Adrenal gland (tissue), 12 donors: ENCODE results near the gene AMDHD2. TPM values are rescaled to one million over a fixed set of nuclear protein-coding genes. Genes with fewer than 3 reads are reported as not detected.

Experiments
- DNase-seq, 7 donors: peaks; one replicate each; pipeline ENCODE4 v3.0.0-alpha.2; 2019 to 2020
- H3K27ac ChIP-seq, 5 donors: fragments of 200-600 bp; sonication (generic) in 4 of 5; 1 replicate in 3 of 5; 2 replicates in 2 of 5; pipeline versions ENCODE4 v1.5.1 to v1.8.0; 2016 to 2020; ENCODE audit warnings: mild to moderate bottlenecking in 1 of 5
- H3K27me3 ChIP-seq: fragments of 200-600 bp; 2 replicates; pipeline ENCODE4 v1.8.0; 2021
- H3K36me3 ChIP-seq, 2 donors: fragments of 200-600 bp; replicated peaks in 1 of 2; 1 replicate in 1 of 2; 2 replicates in 1 of 2; pipeline versions ENCODE4 v1.5.1 to v1.8.0; 2018 to 2022
- H3K4me1 ChIP-seq, 2 donors: fragments of 200-600 bp; replicated peaks in 1 of 2; 1 replicate in 1 of 2; 2 replicates in 1 of 2; pipeline versions ENCODE4 v1.5.1 to v1.8.0; 2018 to 2021
- H3K4me3 ChIP-seq, 4 donors: fragments of 200-600 bp; sonication (generic) in 3 of 4; one replicate each; pipeline ENCODE4 v1.5.1; 2016 to 2018
- H3K9me3 ChIP-seq, 3 donors: fragments of 200-600 bp; sonication (generic) in 1 of 3; replicated peaks in 1 of 3; 1 replicate in 2 of 3; 2 replicates in 1 of 3; pipeline versions ENCODE4 v1.5.1 to v1.8.0; 2016 to 2021
- CTCF ChIP-seq, 6 experiments: fragments of 450-650 bp in 4 of 6; fragments of 200-600 bp in 2 of 6; sonication (generic) in 1 of 6; IDR thresholded peaks; 1 replicate in 5 of 6; 2 replicates in 1 of 6; pipeline versions ENCODE4 v1.5.1 to v1.8.0; 2016 to 2021; ENCODE audit warnings: antibody characterized with exemption in 6 of 6, mild to moderate bottlenecking in 2 of 6, moderate library complexity in 1 of 6
- POLR2A ChIP-seq, 2 donors: fragments of 450-650 bp; IDR thresholded peaks; one replicate each; pipeline ENCODE4 v1.6.1; 2017; ENCODE audit warnings: antibody characterized with exemption in 2 of 2, mild to moderate bottlenecking in 2 of 2, moderate library complexity in 1 of 2
- WGBS, 4 donors: extraction: QIAGEN DNeasy Blood & Tissue Kit in 2 of 4; methylation state at CpG; one replicate each; pipeline versions ENCODE4 v1.1.5 to v1.1.7; 2013 to 2017; 5-methylcytosine and 5-hydroxymethylcytosine counted together
- intact Hi-C, 2 donors: fragments of 100-400 bp; cut with DNase I; formaldehyde crosslinking; loops; one replicate each; pipeline versions ENCODE4 v1.14.1 to v1.15.0; 2022 to 2023
- polyA plus RNA-seq, 3 donors: library from polyadenylated mRNA; stranded (reverse); fragments of 200-250 nt in 2 of 3; fragments of 350-450 nt in 1 of 3; fragmentation: Illumina TruSeq in 1 of 3; extraction: RNeasy Lipid Tissue Mini Kit (QIAGEN cat#74804) in 1 of 3; gene quantifications; one replicate each; pipeline ENCODE4 v1.2.3, GENCODE V29; 2013 to 2014
- total RNA-seq, 9 donors: library from RNA; depleted of rRNA in 4 of 9; stranded (reverse); fragments of >200 nt in 4 of 9; fragments of 120-200 nt in 1 of 9; fragmentation: NEBNext Ultra II Directional in 1 of 9; extraction: Animal tissue kit (Norgen Biotek cat#: 25700) in 1 of 9; gene quantifications; one replicate each; pipeline versions ENCODE4 v1.1.0 to v1.2.4, GENCODE V29; 2013 to 2023
- donor health status: healthy with polysubstance abuse.
- donor health status: Bipolar disorder and iron deficiency.
- donor health status: DM: yes; HTN: yes; CAD: no.
- donor health status: DM: no; HTN: no; CAD: no.
- donor health status: DM: no; HTN: no; CAD: no.
- donor health status: DM: yes; HTN: yes; CAD: no.

The AMDHD2 gene
- total and polyA plus RNA-seq, 12 donors, result 3.1 to 131 (median 64.7) TPM

- DNase-seq, result no peak
- Histone ChIP-seq H3K36me3 (no peaks in the 10 kb centered on the region), H3K9me3 (no peaks in the 10 kb centered on the region), H3K4me1 (no peaks in the 10 kb centered on the region), H3K27me3 (no peaks in the 10 kb centered on the region), H3K4me3 (no peak overlapping the region), H3K27ac (no peak overlapping the region)
- WGBS, 4 donors, result 82 to 93% (median 91%) methylated on average over 21 to 23 of the region's 23 CpGs
- intact Hi-C loops, result loop anchor here (10.0 kb wide), 2 partner anchors 156 to 196 kb away; no protein-coding TSS in a partner anchor
- TF ChIP-seq CTCF (IDR thresholded peaks at IDR 0.05), result no peak
- TF ChIP-seq POLR2A (IDR thresholded peaks at IDR 0.05), result no peak
Observed at GRCh38 chr16:2490190-2491105, 29.7 kb upstream of the AMDHD2 start.

GRCh38 chr16:2492292-2492691, 27.9 kb upstream of the AMDHD2 start:
- TF ChIP-seq POLR2A (IDR thresholded peaks at IDR 0.05) (no peak), CTCF (IDR thresholded peaks at IDR 0.05) (no peak)
- no peak for DNase-seq
- no peaks in the 10 kb centered on the region for H3K9me3 ChIP-seq
- no peak overlapping the region for H3K4me3 ChIP-seq
- no peaks in the 10 kb centered on the region for H3K27me3 ChIP-seq
- H3K27ac ChIP-seq, result no peak overlapping the region
- H3K36me3 ChIP-seq, result peaks cover 0 to 9% of the 10 kb centered on the region in 2 donors
- WGBS, 4 donors, result 82 to 93% (median 90%) methylated on average over 10 to 13 of the region's 13 CpGs
- intact Hi-C loops, result loop anchor here (10.0 kb wide), 2 partner anchors 157 to 197 kb away; no protein-coding TSS in a partner anchor
- peaks cover 0 to 4% of the 10 kb centered on the region in 2 donors for H3K4me1 ChIP-seq

GRCh38 chr16:2493605-2494004, 26.6 kb upstream of the AMDHD2 start:
- intact Hi-C loops, result loop anchor here (10.0 kb wide), 2 partner anchors 159 to 199 kb away; no protein-coding TSS in a partner anchor

More at GRCh38 chr16:2493605-2494004, 26.6 kb upstream of the AMDHD2 start:
- no peak overlapping the region for H3K27ac ChIP-seq
- no peaks in the 10 kb centered on the region for H3K27me3 ChIP-seq
- H3K9me3 ChIP-seq, result no peaks in the 10 kb centered on the region
- 86 to 93% (median 89%) methylated on average over 5 to 6 of the region's 6 CpGs for WGBS, 4 donors
- no peak overlapping the region for H3K4me3 ChIP-seq
- H3K36me3 ChIP-seq, result peaks cover 0 to 9% of the 10 kb centered on the region in 2 donors
- no peak for DNase-seq
- no peak for TF ChIP-seq POLR2A (IDR thresholded peaks at IDR 0.05)
- no peak for TF ChIP-seq CTCF (IDR thresholded peaks at IDR 0.05)
- H3K4me1 ChIP-seq, result peaks cover 0 to 15% of the 10 kb centered on the region in 2 donors
